GM12874 (cell line): ENCODE measurements around the gene ID3.

Source experiments
- TF ChIP-seq, protein P1 (sequence below): IDR thresholded peaks from 2 replicates; pipeline ENCODE4 v1.5.1; 2011; ENCODE audit warnings: low read depth, mild to moderate bottlenecking, control low read depth, low read length, moderate library complexity; ENCODE audit not compliant: insufficient read depth

The ID3 gene

DNA sequence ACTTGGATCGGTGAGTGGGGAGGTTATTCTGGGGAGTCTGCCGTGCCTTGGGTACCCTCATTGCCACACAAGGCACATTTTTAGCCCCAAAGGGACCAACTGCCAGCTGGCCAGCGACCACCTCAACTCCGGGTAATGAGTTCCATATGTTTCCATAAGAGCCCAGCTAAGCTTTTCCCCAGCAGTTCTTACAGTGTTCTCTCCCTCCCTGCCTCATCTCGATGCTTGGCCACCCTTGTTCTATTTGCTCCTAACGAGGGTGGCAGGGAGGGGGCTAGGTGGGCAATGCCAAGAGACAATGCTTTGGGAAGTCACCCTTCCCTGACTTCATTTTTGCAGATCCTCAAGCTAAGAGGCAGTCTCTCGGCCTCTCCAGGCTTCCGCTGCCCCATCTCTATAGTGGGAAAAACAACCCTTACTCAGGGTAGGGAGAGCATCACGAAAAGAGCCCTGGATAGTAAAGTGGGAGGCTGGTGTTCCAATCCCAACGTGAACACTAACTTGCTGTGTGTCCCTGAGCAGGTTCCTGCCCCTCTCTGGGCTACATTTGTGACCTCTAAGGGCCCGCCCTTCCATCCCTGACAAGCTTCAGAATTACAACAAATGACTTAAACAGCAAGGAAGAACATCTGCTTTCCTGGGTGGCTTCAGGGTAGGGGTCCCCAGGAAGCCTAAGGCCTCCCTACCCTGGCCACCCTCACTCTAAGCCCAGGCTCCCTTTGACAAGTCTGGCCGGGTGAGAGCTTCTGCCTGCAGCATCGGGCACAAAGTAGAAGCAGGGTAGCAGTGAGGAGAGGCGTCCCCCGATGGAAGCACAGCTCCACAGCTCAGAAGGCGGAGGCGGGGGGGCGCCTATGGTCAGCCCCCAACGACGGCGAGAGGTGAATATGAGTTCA lies 5.8 kb downstream of the ID3 start:
- TF ChIP-seq, protein P1, sequence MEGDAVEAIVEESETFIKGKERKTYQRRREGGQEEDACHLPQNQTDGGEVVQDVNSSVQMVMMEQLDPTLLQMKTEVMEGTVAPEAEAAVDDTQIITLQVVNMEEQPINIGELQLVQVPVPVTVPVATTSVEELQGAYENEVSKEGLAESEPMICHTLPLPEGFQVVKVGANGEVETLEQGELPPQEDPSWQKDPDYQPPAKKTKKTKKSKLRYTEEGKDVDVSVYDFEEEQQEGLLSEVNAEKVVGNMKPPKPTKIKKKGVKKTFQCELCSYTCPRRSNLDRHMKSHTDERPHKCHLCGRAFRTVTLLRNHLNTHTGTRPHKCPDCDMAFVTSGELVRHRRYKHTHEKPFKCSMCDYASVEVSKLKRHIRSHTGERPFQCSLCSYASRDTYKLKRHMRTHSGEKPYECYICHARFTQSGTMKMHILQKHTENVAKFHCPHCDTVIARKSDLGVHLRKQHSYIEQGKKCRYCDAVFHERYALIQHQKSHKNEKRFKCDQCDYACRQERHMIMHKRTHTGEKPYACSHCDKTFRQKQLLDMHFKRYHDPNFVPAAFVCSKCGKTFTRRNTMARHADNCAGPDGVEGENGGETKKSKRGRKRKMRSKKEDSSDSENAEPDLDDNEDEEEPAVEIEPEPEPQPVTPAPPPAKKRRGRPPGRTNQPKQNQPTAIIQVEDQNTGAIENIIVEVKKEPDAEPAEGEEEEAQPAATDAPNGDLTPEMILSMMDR, result no peak

DNA sequence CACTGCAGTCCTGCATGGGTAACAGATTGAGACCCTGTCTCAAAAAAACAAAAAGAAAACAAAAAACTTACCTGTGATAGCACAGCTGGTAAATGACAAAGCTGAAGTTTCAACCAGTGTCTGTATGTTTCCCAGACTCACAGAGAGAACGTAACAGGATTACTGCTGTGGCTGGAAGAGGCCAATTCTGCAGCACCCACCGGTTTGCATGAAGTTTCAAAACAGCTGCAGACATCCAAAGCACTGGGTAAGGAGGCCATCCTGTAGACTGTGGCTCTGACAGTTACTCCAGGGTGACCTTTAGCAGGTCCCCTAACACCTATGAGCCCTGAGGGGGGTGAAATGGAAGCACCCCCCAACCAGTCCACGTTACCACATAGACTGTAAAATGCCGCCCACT lies 7.5 kb downstream of the ID3 start:
- TF ChIP-seq, protein P1, result no peak

DNA sequence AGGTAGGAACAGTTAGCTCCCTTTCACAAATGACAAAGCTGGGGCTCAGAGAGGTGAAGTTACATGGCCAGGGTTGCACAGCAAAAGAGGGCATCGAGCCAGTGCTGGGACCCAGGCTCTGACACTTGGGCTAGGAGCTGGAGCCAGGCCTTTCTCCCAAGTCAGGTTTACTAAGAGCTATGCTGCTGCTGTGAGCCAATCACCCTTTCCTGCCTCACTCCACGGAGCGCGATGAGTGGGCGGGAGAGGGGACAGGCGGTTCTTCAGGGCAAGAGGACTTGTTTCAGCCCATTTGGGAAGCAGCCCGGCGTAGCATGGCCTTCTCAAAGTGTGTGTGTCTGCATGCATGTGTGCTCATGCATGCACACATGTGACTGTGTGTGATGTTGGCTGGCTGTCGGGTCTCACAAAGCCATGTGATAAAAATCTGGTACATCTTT lies 10.6 kb downstream of the ID3 start:
- TF ChIP-seq, protein P1, result no peak

DNA sequence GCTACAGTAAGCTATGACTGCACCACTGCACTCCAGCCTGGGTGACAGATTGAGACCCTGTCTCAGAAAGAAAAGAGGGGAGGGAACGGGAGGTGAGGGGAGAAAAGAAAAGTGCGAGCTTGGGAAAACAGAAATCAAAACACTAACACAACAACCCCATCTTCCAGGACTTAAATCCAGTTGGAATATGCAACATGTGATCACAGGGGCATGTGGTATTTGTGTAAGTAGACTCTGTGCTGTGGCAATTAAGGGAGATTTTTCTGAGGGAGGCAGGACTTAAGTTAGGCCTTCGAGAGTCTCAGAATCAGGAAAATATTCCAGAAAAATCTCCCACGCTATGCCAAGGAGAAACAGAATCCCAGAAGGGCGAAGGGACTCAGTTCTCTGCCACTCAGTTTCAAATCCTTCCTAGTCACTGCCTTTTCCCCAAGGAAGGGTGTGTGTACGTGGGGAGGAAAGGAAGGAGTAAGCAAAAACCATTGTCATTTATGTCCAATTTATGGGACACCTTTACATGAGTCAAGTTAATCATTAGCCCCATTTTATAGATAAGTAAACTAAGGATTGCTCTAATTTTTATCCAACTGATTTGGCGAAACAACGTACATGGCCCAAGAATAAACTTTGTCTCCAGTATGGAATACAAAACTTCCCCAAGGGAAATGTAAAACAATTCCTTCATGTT lies 12.3 kb downstream of the ID3 start:
- TF ChIP-seq, protein P1, result no peak

DNA sequence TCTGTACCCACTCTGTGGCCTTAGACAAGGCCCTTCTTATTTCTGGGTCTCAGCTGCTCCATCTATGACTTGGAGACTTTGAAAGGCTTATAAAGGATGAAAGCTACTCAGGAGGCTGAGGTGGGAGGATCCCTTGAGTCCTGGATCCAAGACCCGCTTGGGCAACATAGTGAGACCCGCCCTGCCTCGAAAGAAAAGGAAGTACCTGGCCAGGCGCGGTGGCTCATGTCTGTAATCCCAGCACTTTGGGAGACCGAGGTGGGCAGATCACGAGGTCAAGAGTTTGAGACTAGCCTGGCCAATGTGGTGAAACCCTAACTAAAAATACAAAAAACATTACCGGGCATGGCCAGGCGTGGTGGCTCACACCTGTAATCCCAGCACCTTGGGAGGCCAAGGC lies 13.4 kb downstream of the ID3 start:
- TF ChIP-seq, protein P1, result no peak

DNA sequence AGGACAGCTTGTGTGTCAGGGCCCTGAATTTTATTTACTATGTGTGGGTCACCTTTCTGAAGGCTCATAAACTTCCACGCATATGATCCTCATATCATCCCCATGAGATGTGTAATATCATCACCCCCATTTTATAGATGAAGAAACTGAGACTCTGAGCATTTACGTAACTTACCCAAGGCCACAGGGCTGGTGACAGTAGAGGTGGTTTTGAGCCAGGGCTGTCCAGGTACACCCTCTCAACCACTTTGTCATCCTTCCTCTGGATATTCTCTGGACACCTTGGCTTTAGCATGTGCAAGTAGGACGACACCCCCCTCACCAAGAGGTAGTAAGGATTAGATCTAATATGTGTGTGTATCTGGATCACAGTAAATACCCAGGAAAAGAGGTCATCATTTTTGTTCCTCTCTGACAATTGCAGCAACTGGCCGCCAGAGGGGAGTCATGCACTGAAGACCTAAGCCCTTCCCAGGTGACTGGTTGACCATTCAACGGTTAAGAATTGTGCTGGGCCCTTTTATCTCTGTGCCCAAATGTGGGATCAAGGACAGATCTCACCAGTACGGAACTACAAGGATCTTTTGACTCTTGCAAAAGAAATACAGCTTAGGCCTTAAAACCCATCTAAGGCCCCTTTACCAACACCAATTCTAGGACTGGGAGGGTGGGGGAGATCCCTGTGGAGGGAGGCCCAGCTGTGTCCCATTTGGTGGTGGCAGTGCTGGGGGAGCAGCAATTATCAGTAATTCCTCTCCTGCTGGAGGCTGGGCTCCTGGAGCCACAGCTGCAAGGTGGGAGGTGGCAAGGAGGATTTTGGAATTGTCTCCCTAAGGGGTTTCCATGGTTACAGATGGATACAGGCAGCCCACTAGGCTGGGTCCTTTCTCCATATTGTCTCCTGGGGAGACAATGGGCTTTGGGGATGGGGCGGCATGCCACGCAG lies 14.6 kb downstream of the ID3 start:
- TF ChIP-seq, protein P1, result peak; percentile 80
